HCT116 (cell line): ENCODE results near the gene CCDC198. TPM values are rescaled to one million over a fixed set of nuclear protein-coding genes. Genes with fewer than 3 reads are reported as not detected.

ENCODE experiments used
- ATAC-seq: fragments of 200-7000 bp; cut with Tn5 transposase; 2 replicates; pipeline ENCODE4 v1.9.1; 2020; ENCODE audit warnings: mild to moderate bottlenecking, moderate library complexity
- BruUV-seq: library from RNA; stranded (reverse); fragments of 400-500 nt; replicated peaks from 2 replicates; lab custom pipeline; 2021; lab: Mats Ljungman, UMichigan
- CTCF ChIA-PET: fragments of 300-600 bp; sonication (Branson Sonifier 250); formaldehyde crosslinking; loops from one replicate; lab custom pipeline; 2021; ENCODE audit warnings: antibody characterized with exemption; lab: Charles Lee
- POLR2A ChIA-PET: fragments of 300-600, 350-600 bp; sonication (Branson Sonifier 250); formaldehyde crosslinking; loops from one replicate; lab custom pipeline; 2021; ENCODE audit warnings: antibody characterized with exemption; lab: Charles Lee
- RAD21 ChIA-PET, 2 experiments: fragments of 300-600 bp; sonication (Branson Sonifier 250); formaldehyde crosslinking; loops; one replicate each; lab custom pipeline; 2023; ENCODE audit warnings: low total read pairs in 2 of 2; ENCODE audit not compliant: uncharacterized antibody in 2 of 2, unreplicated experiment in 2 of 2, low non-redundant PET in 1 of 2; lab: Charles Lee
- DNase-seq: peaks from one replicate; pipeline ENCODE4 v3.0.0-alpha.2; 2010; ENCODE audit warnings: low read depth, low spot score
- H2AFZ ChIP-seq: fragments of 200-600 bp; shearing (Covaris generic), sonication (generic); 2 replicates; pipeline ENCODE4 v1.6.1; 2017; ENCODE audit warnings: low read depth, mixed run types, mixed read lengths, antibody characterized with exemption, low read length; ENCODE audit not compliant: poor library complexity, severe bottlenecking
- H3K27ac ChIP-seq: 2 replicates; pipeline ENCODE4 v1.5.1; 2012; ENCODE audit warnings: low read depth, low read length
- H3K27me3 ChIP-seq: fragments of 200-600 bp; sonication (generic); 2 replicates; pipeline ENCODE4 v1.6.1; 2016; ENCODE audit warnings: mixed run types, low read length, mixed read lengths; ENCODE audit not compliant: insufficient read depth
- H3K36me3 ChIP-seq, 2 experiments: fragments of 200-500 bp in 1 of 2; fragments of 200-600 bp in 1 of 2; sonication (Bioruptor generic) in 1 of 2; sonication (generic) in 1 of 2; 2 replicates each; pipeline versions ENCODE4 v1.5.1 to v1.6.1; 2014 to 2016; ENCODE audit warnings: low read length in 2 of 2, inconsistent platforms in 1 of 2, mixed read lengths in 1 of 2, mixed run types in 1 of 2; ENCODE audit not compliant: insufficient read depth in 2 of 2, control insufficient read depth in 1 of 2
- H3K4me1 ChIP-seq, 2 experiments: fragments of 200-600 bp in 1 of 2; sonication (generic) in 1 of 2; 2 replicates each; pipeline versions ENCODE4 v1.5.1 to v1.6.1; 2012 to 2017; ENCODE audit warnings: low read length in 2 of 2, inconsistent platforms in 1 of 2, mild to moderate bottlenecking in 1 of 2, mixed read lengths in 1 of 2, mixed run types in 1 of 2, moderate library complexity in 1 of 2; ENCODE audit not compliant: insufficient read depth in 2 of 2, control insufficient read depth in 1 of 2
- H3K4me2 ChIP-seq: fragments of 200-600 bp; sonication (generic); 2 replicates; pipeline ENCODE4 v1.6.1; 2017; ENCODE audit warnings: mixed run types, low read length, mixed read lengths
- H3K4me3 ChIP-seq, 2 experiments: fragments of 200-600 bp in 1 of 2; sonication (generic) in 1 of 2; replicated peaks in 1 of 2; 2 replicates each; pipeline ENCODE4 v1.5.1; 2011 to 2016; ENCODE audit warnings: low read length in 2 of 2, control low read depth in 1 of 2, low read depth in 1 of 2, mild to moderate bottlenecking in 1 of 2, mixed read lengths in 1 of 2, mixed run types in 1 of 2
- H3K79me2 ChIP-seq: fragments of 200-600 bp; sonication (generic); 2 replicates; pipeline ENCODE4 v1.6.1; 2017; ENCODE audit warnings: mild to moderate bottlenecking, mixed run types, low read length, moderate library complexity, mixed read lengths; ENCODE audit not compliant: insufficient read depth
- H3K9ac ChIP-seq: fragments of 200-600 bp; sonication (generic); 2 replicates; pipeline ENCODE4 v1.6.1; 2016; ENCODE audit warnings: low read length, mixed read lengths
- H3K9me2 ChIP-seq: fragments of 200-600 bp; sonication (generic), shearing (Covaris generic); 2 replicates; pipeline ENCODE4 v1.6.1; 2017; ENCODE audit warnings: mixed run types, mild to moderate bottlenecking, moderate library complexity; ENCODE audit not compliant: insufficient read depth
- H3K9me3 ChIP-seq, 2 experiments: fragments of 200-500 bp in 1 of 2; fragments of 200-600 bp in 1 of 2; sonication (Bioruptor generic) in 1 of 2; sonication (generic) in 1 of 2; 2 replicates each; pipeline ENCODE4 v1.6.1; 2014 to 2017; ENCODE audit warnings: low read length in 2 of 2, mixed read lengths in 2 of 2, inconsistent platforms in 1 of 2, low read depth in 1 of 2, mild to moderate bottlenecking in 1 of 2, mixed run types in 1 of 2, moderate library complexity in 1 of 2; ENCODE audit not compliant: control insufficient read depth in 1 of 2, insufficient read depth in 1 of 2
- H4K20me1 ChIP-seq: fragments of 200-600 bp; sonication (generic), shearing (Covaris generic); 2 replicates; pipeline ENCODE4 v1.6.1; 2017; ENCODE audit warnings: mixed run types, mild to moderate bottlenecking, moderate library complexity; ENCODE audit not compliant: insufficient read depth
- CBX3 ChIP-seq: IDR thresholded peaks from 2 replicates; pipeline ENCODE4 v1.6.1; 2012; ENCODE audit warnings: low read depth
- EGR1 ChIP-seq: IDR thresholded peaks from 2 replicates; pipeline ENCODE4 v1.6.1; 2012; ENCODE audit warnings: low read depth
- ELF1 ChIP-seq: IDR thresholded peaks from 2 replicates; pipeline ENCODE4 v1.6.1; 2012; ENCODE audit warnings: low read depth, borderline replicate concordance
- EZH2 ChIP-seq: fragments of 200-600 bp; sonication (generic); IDR thresholded peaks from 2 replicates; pipeline ENCODE4 v1.6.1; 2017; ENCODE audit warnings: antibody characterized with exemption, mixed run types
- FOSL1 ChIP-seq: IDR thresholded peaks from 2 replicates; pipeline ENCODE4 v1.6.1; 2012; ENCODE audit warnings: low read depth
- JUND ChIP-seq: IDR thresholded peaks from 2 replicates; pipeline ENCODE4 v1.6.1; 2012
- POLR2A ChIP-seq: IDR thresholded peaks from 2 replicates; pipeline ENCODE4 v1.7.0; 2011; ENCODE audit warnings: borderline replicate concordance; ENCODE audit not compliant: insufficient read depth, insufficient read length; ENCODE audit errors: extremely low read depth
- POLR2AphosphoS5 ChIP-seq: IDR thresholded peaks from 2 replicates; pipeline ENCODE4 v1.6.1; 2011; ENCODE audit warnings: mild to moderate bottlenecking, low read depth, low read length, moderate library complexity
- RAD21 ChIP-seq: IDR thresholded peaks from 2 replicates; pipeline ENCODE4 v1.6.1; 2012; ENCODE audit warnings: low read depth, mild to moderate bottlenecking
- SP1 ChIP-seq: IDR thresholded peaks from 2 replicates; pipeline ENCODE4 v1.6.1; 2012; ENCODE audit warnings: low read depth
- TCF7L2 ChIP-seq: IDR thresholded peaks from 2 replicates; pipeline ENCODE4 v1.7.0; 2011; ENCODE audit warnings: borderline replicate concordance, inconsistent platforms; ENCODE audit not compliant: insufficient read depth, insufficient read length; ENCODE audit errors: extremely low read depth
- ZFX ChIP-seq: fragments of 450-650 bp; IDR thresholded peaks from 2 replicates; pipeline ENCODE4 v1.6.1; 2017
- ZNF274 ChIP-seq: fragments of 200-500 bp; sonication (Bioruptor generic); IDR thresholded peaks from 2 replicates; pipeline ENCODE4 v1.6.1; 2014; ENCODE audit warnings: mild to moderate bottlenecking, low read depth, low read length, inconsistent platforms
- intact Hi-C: fragments of 100-400 bp; cut with micrococcal nuclease; formaldehyde crosslinking; loops from 2 replicates; pipeline ENCODE4 v1.10.0; 2022
- total RNA-seq: library from RNA; stranded (reverse); gene quantifications from one replicate; pipeline ENCODE4 v1.2.1, GENCODE V29; 2021; ENCODE audit not compliant: unreplicated experiment
- TF ChIP-seq, protein P1 (sequence below): IDR thresholded peaks from 2 replicates; pipeline ENCODE4 v1.6.1; 2011; ENCODE audit warnings: mild to moderate bottlenecking, low read length, moderate library complexity; ENCODE audit not compliant: insufficient replicate concordance; ENCODE audit errors: extremely low read depth

CCDC198 gene
- total RNA-seq, 1 experiment from 2014 or later, result not detected

DNA sequence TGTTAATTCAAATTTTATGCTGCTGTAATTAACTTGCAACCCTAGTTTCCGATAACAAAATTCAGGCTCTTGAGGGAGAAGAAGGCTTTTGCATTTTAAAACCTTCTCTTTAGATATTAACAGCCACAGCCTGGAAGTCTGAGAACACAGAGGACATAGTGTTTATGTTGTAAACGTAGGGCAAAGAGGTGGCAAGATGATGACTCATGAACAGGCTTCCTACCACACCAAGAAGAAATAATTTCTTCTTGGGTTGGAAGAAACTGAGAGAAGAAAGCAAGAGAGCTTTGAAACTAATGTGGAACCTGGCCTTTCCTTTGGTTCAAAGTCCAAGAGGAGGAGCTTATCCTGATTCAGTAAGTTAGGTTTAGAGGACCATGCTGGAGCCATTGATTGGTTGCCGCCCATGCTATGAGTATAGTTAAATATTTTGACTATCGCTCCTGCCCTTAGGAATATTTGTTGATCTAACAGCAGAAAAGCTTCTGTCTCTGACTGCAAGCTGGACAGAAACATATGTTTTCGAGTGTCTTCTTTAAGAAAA is 31.8 kb downstream of the CCDC198 start:
- DNase-seq, result no peak
- 0 out of 2 replicates have a peak, but pooled peaks have one; percentile 20 for ATAC-seq
- no peak overlapping the region for H3K27ac ChIP-seq
- no peaks in the 10 kb centered on the region; the same call in 1 of the 2 replicates for H3K9me2 ChIP-seq
- intact Hi-C loops, result no loop called here
- H3K4me2 ChIP-seq, result peak overlapping the region; percentile 13; the same call in 1 of the 2 replicates
- H3K36me3 ChIP-seq, result no peaks in the 10 kb centered on the region
- TF ChIP-seq ZNF274, result no peak
- no peak for TF ChIP-seq POLR2A
- no peak for TF ChIP-seq POLR2AphosphoS5
- TF ChIP-seq EZH2, result no peak
- no peak for TF ChIP-seq ELF1
- no peak for TF ChIP-seq TCF7L2
- no peak for TF ChIP-seq JUND
- no peak for TF ChIP-seq EGR1
- TF ChIP-seq ZFX, result no peak
- TF ChIP-seq SP1, result no peak
- TF ChIP-seq FOSL1, result no peak
- TF ChIP-seq, protein P1, sequence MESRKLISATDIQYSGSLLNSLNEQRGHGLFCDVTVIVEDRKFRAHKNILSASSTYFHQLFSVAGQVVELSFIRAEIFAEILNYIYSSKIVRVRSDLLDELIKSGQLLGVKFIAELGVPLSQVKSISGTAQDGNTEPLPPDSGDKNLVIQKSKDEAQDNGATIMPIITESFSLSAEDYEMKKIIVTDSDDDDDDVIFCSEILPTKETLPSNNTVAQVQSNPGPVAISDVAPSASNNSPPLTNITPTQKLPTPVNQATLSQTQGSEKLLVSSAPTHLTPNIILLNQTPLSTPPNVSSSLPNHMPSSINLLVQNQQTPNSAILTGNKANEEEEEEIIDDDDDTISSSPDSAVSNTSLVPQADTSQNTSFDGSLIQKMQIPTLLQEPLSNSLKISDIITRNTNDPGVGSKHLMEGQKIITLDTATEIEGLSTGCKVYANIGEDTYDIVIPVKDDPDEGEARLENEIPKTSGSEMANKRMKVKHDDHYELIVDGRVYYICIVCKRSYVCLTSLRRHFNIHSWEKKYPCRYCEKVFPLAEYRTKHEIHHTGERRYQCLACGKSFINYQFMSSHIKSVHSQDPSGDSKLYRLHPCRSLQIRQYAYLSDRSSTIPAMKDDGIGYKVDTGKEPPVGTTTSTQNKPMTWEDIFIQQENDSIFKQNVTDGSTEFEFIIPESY, result no peak
- TF ChIP-seq CBX3, result no peak
- no peak for TF ChIP-seq RAD21
- no peaks in the 10 kb centered on the region for H3K9me3 ChIP-seq
- no peaks in the 10 kb centered on the region for H3K27me3 ChIP-seq
- peaks cover 5 to 12% of the 10 kb centered on the region in 2 experiments; a peak in 3 of 4 replicates for H3K4me1 ChIP-seq
- no peaks in the 10 kb centered on the region for H4K20me1 ChIP-seq
- no peak overlapping the region for H3K4me3 ChIP-seq
- ChIA-PET POLR2A (no interaction called here), CTCF (no interaction called here), RAD21 (no interaction called here)
- no TSS peak for BruUV-seq
- H2AFZ ChIP-seq, result no peak overlapping the region
- H3K9ac ChIP-seq, result no peak overlapping the region
- H3K79me2 ChIP-seq, result no peaks in the 10 kb centered on the region
